H1 (cell line): Measurements from ENCODE around the gene SNX33.

Source experiments
- BACH1 ChIP-seq: IDR thresholded peaks from 2 replicates; pipeline ENCODE4 v1.6.1; 2012; ENCODE audit warnings: low read length, improper control_type of control experiment
- CHD2 ChIP-seq: IDR thresholded peaks from 2 replicates; pipeline ENCODE4 v1.6.1; 2012; ENCODE audit warnings: low read length, improper control_type of control experiment
- CTCF ChIP-seq, 3 experiments: IDR thresholded peaks; 1 replicate in 2 of 3; 2 replicates in 1 of 3; pipeline versions ENCODE4 v1.5.1 to v1.6.1; 2011; ENCODE audit warnings: low read length in 3 of 3, mild to moderate bottlenecking in 3 of 3, inconsistent platforms in 2 of 3, low read depth in 1 of 3, moderate library complexity in 1 of 3; ENCODE audit not compliant: insufficient read depth in 1 of 3; ENCODE audit errors: control extremely low read depth in 1 of 3
- EGR1 ChIP-seq: IDR thresholded peaks from 2 replicates; pipeline ENCODE4 v1.6.1; 2011; ENCODE audit warnings: low read depth, low read length, borderline replicate concordance
- GABPA ChIP-seq: IDR thresholded peaks from 2 replicates; pipeline ENCODE4 v1.6.1; 2011; ENCODE audit warnings: mild to moderate bottlenecking, low read length, moderate library complexity, borderline replicate concordance; ENCODE audit not compliant: insufficient read depth
- HDAC6 ChIP-seq: IDR thresholded peaks from one replicate; pipeline ENCODE4 v1.7.1; 2012; ENCODE audit warnings: low read depth, mild to moderate bottlenecking, inconsistent platforms, low read length, moderate library complexity
- KDM5A ChIP-seq: fragments of 200-600 bp; IDR thresholded peaks from 2 replicates; pipeline ENCODE4 v1.7.1; 2012; ENCODE audit warnings: mild to moderate bottlenecking, low read length, inconsistent platforms, mixed read lengths
- MAX ChIP-seq: IDR thresholded peaks from 2 replicates; pipeline ENCODE4 v1.6.1; 2012; ENCODE audit warnings: inconsistent platforms
- POLR2A ChIP-seq, 2 experiments: IDR thresholded peaks; 1 replicate in 1 of 2; 2 replicates in 1 of 2; pipeline ENCODE4 v1.6.1; 2011; ENCODE audit warnings: low read depth in 2 of 2, low read length in 2 of 2, mild to moderate bottlenecking in 2 of 2; ENCODE audit errors: control extremely low read depth in 1 of 2
- POLR2AphosphoS5 ChIP-seq: IDR thresholded peaks from 2 replicates; pipeline ENCODE4 v1.6.1; 2011; ENCODE audit warnings: low read depth, low read length
- RAD21 ChIP-seq, 2 experiments: IDR thresholded peaks in 1 of 2; conservative IDR thresholded peaks in 1 of 2; 2 replicates each; pipeline ENCODE4 v1.6.1; 2011; ENCODE audit warnings: low read depth in 2 of 2, low read length in 2 of 2, improper control_type of control experiment in 1 of 2, inconsistent platforms in 1 of 2, mild to moderate bottlenecking in 1 of 2, moderate library complexity in 1 of 2
- RFX5 ChIP-seq: IDR thresholded peaks from 2 replicates; pipeline ENCODE4 v1.6.1; 2011; ENCODE audit warnings: low read depth, low read length, improper control_type of control experiment, borderline replicate concordance
- SP4 ChIP-seq: IDR thresholded peaks from 2 replicates; pipeline ENCODE4 v1.6.1; 2012; ENCODE audit warnings: low read length, inconsistent platforms
- YY1 ChIP-seq: IDR thresholded peaks from 2 replicates; pipeline ENCODE4 v1.6.1; 2011; ENCODE audit warnings: low read depth, mild to moderate bottlenecking, low read length

- TF ChIP-seq EGR1 = no peak
- TF ChIP-seq POLR2AphosphoS5 = no peak
- TF ChIP-seq CTCF (IDR thresholded peaks at IDR 0.05; ENCODE audit: control extremely low read depth in 1 of 3, insufficient read depth in 1 of 3, low read depth in 1 of 3, low read length in 3 of 3) = no peak
- no peak for TF ChIP-seq POLR2A (IDR thresholded peaks at IDR 0.05; ENCODE audit: control extremely low read depth in 1 of 2, low read depth in 2 of 2, low read length in 2 of 2)
- TF ChIP-seq CHD2 = no peak
- no peak for TF ChIP-seq RAD21 (IDR thresholded peaks at IDR 0.05 in 1 of 2, conservative IDR thresholded peaks at IDR 0.05 in 1 of 2; ENCODE audit: low read depth in 2 of 2, low read length in 2 of 2)
- TF ChIP-seq BACH1 = no peak
- TF ChIP-seq HDAC6 = no peak
- TF ChIP-seq RFX5 = no peak
- no peak for TF ChIP-seq GABPA
- no peak for TF ChIP-seq YY1
- no peak for TF ChIP-seq KDM5A
- TF ChIP-seq SP4 = no peak
- no peak for TF ChIP-seq MAX
These were observed 11.5 kb downstream of the SNX33 start for GRCh38 chr15:75659141-75659771.
